HepG2 (cell line): ENCODE measurements around the gene NDUFA8. TPM values are rescaled to one million over a fixed set of nuclear protein-coding genes. Genes with fewer than 3 reads are reported as not detected.

ENCODE experiments used
- CENPBD1 ChIP-seq: sonication (generic); formaldehyde crosslinking; IDR thresholded peaks from 2 replicates; pipeline ENCODE4 v1.8.0; 2022; ENCODE audit warnings: missing genetic modification reagents, low read depth, mild to moderate bottlenecking, borderline replicate concordance
- E2F2 ChIP-seq: sonication (generic); formaldehyde crosslinking; IDR thresholded peaks from 2 replicates; pipeline ENCODE4 v1.4.0; 2020; ENCODE audit warnings: missing genetic modification reagents, borderline replicate concordance
- KLF15 ChIP-seq: sonication (generic); formaldehyde crosslinking; IDR thresholded peaks from 2 replicates; pipeline ENCODE4 v1.8.1; 2023; ENCODE audit warnings: borderline replicate concordance, mild to moderate bottlenecking, inconsistent platforms, missing genetic modification reagents, mixed read lengths
- MTERF4 ChIP-seq: sonication (generic); formaldehyde crosslinking; IDR thresholded peaks from 2 replicates; pipeline ENCODE4 v1.8.0; 2023; ENCODE audit warnings: mild to moderate bottlenecking, missing genetic modification reagents
- NPAS2 ChIP-seq: sonication (generic); formaldehyde crosslinking; IDR thresholded peaks from 2 replicates; pipeline ENCODE4 v1.8.0; 2022; ENCODE audit warnings: mild to moderate bottlenecking, missing genetic modification reagents, borderline replicate concordance
- NR3C1 ChIP-seq: sonication (generic); formaldehyde crosslinking; IDR thresholded peaks from 2 replicates; pipeline ENCODE4 v1.4.0; 2020; ENCODE audit warnings: missing genetic modification reagents
- SMC3 ChIP-seq: IDR thresholded peaks from 2 replicates; pipeline ENCODE4 v1.6.1; 2011; ENCODE audit warnings: low read length, improper control_type of control experiment
- SNAPC5 ChIP-seq: sonication (generic); formaldehyde crosslinking; IDR thresholded peaks from 2 replicates; pipeline ENCODE4 v1.8.1; 2023; ENCODE audit warnings: mild to moderate bottlenecking, missing genetic modification reagents, borderline replicate concordance
- SOX13 ChIP-seq, 3 experiments: fragments of 450-650 bp in 1 of 3; sonication (generic) in 1 of 3; formaldehyde crosslinking in 1 of 3; IDR thresholded peaks in 2 of 3; conservative IDR thresholded peaks in 1 of 3; 2 replicates each; pipeline versions ENCODE4 v1.5.0 to v1.6.1; 2016 to 2020; ENCODE audit warnings: antibody characterized with exemption in 1 of 3, mild to moderate bottlenecking in 1 of 3, missing compliant biosample characterization in 1 of 3, missing genetic modification reagents in 1 of 3, moderate library complexity in 1 of 3
- SPEN ChIP-seq: sonication (generic); formaldehyde crosslinking; IDR thresholded peaks from 2 replicates; pipeline ENCODE4 v1.5.1; 2020; ENCODE audit warnings: low read depth, mild to moderate bottlenecking, missing genetic modification reagents
- ZNF256 ChIP-seq: sonication (generic); formaldehyde crosslinking; conservative IDR thresholded peaks from 2 replicates; pipeline ENCODE4 v1.4.0; 2020; ENCODE audit warnings: missing genetic modification reagents
- ZNF513 ChIP-seq: sonication (generic); formaldehyde crosslinking; conservative IDR thresholded peaks from 2 replicates; pipeline ENCODE4 v1.5.0; 2020; ENCODE audit warnings: missing genetic modification reagents
- ZNF558 ChIP-seq: sonication (generic); formaldehyde crosslinking; IDR thresholded peaks from 2 replicates; pipeline ENCODE4 v1.9.0; 2022; ENCODE audit warnings: mild to moderate bottlenecking, missing genetic modification reagents, borderline replicate concordance
- ZNF562 ChIP-seq: sonication (generic); formaldehyde crosslinking; IDR thresholded peaks from 2 replicates; pipeline ENCODE4 v1.8.0; 2022; ENCODE audit warnings: missing genetic modification reagents, borderline replicate concordance
- ZNF569 ChIP-seq: sonication (generic); formaldehyde crosslinking; IDR thresholded peaks from 2 replicates; pipeline ENCODE4 v1.5.0; 2020; ENCODE audit warnings: mild to moderate bottlenecking, missing genetic modification reagents, moderate library complexity, borderline replicate concordance
- ZNF580 ChIP-seq: IDR thresholded peaks from 2 replicates; pipeline ENCODE4 v1.6.1; 2016; ENCODE audit warnings: low read depth, borderline replicate concordance
- ZNF629 ChIP-seq: sonication (generic); formaldehyde crosslinking; conservative IDR thresholded peaks from 2 replicates; pipeline ENCODE4 v1.5.0; 2020; ENCODE audit warnings: missing genetic modification reagents
- ZNF713 ChIP-seq: sonication (generic); formaldehyde crosslinking; IDR thresholded peaks from 2 replicates; pipeline ENCODE4 v1.4.0; 2020; ENCODE audit warnings: mild to moderate bottlenecking, missing genetic modification reagents
- ZNF75D ChIP-seq: sonication (generic); formaldehyde crosslinking; IDR thresholded peaks from 2 replicates; pipeline ENCODE4 v1.8.1; 2023; ENCODE audit warnings: missing genetic modification reagents, mild to moderate bottlenecking, borderline replicate concordance
- ZNF775 ChIP-seq: sonication (generic); formaldehyde crosslinking; IDR thresholded peaks from 2 replicates; pipeline ENCODE4 v1.4.0; 2020; ENCODE audit warnings: missing genetic modification reagents, mild to moderate bottlenecking, moderate library complexity, borderline replicate concordance
- ZNF816 ChIP-seq: sonication (generic); formaldehyde crosslinking; IDR thresholded peaks from 2 replicates; pipeline ENCODE4 v1.8.0; 2022; ENCODE audit warnings: missing genetic modification reagents, mild to moderate bottlenecking, borderline replicate concordance
- ZNF878 ChIP-seq: sonication (generic); formaldehyde crosslinking; IDR thresholded peaks from 2 replicates; pipeline ENCODE4 v1.8.1; 2023; ENCODE audit warnings: mild to moderate bottlenecking, missing genetic modification reagents, moderate library complexity
- ZSCAN31 ChIP-seq: sonication (generic); formaldehyde crosslinking; IDR thresholded peaks from 2 replicates; pipeline ENCODE4 v1.5.0; 2020; ENCODE audit warnings: low read depth, mild to moderate bottlenecking, missing genetic modification reagents
- polyA plus RNA-seq, 8 experiments: library from polyadenylated mRNA; depleted of rRNA in 3 of 8; stranded (reverse) in 7 of 8; unstranded in 1 of 8; fragments of >200 nt; fragmentation: Illumina TruSeq in 4 of 8; extraction: Trizol in 4 of 8; gene quantifications; 2 replicates each; pipeline versions ENCODE4 v1.2.1 to v1.2.3, GENCODE V29; 2011 to 2016; ENCODE audit warnings: low read depth in 4 of 8, missing spikeins in 1 of 8, mixed read lengths in 1 of 8; ENCODE audit not compliant: insufficient read depth in 1 of 8
- total RNA-seq, 5 experiments: library from RNA; depleted of rRNA; stranded (reverse); fragments of >200 nt; fragmentation: Illumina TruSeq; extraction: Trizol; gene quantifications; 2 replicates each; pipeline ENCODE4 v1.2.3, GENCODE V29; 2016; ENCODE audit warnings: low read depth in 1 of 5

The NDUFA8 gene
- total and polyA plus RNA-seq, 2 of the 13 experiments (the other 11 are each of a cell fraction or from before 2014, with no cell fraction given): 68.6 to 71.7 TPM

- TF ChIP-seq ZNF513 (CRISPR knock-in tag): no peak
- TF ChIP-seq ZNF816 (CRISPR knock-in tag): no peak
- TF ChIP-seq KLF15: no peak
- no peak for TF ChIP-seq ZSCAN31 (CRISPR knock-in tag)
- no peak for TF ChIP-seq ZNF562
- TF ChIP-seq ZNF558 (CRISPR knock-in tag): no peak
- no peak for TF ChIP-seq CENPBD1
- TF ChIP-seq ZNF629 (CRISPR knock-in tag): no peak
- no peak for TF ChIP-seq SNAPC5 (CRISPR knock-in tag)
- peak; percentile 76; the same call in 1 of the 2 replicates for TF ChIP-seq ZNF580 (CRISPR knock-in tag)
- TF ChIP-seq SPEN (CRISPR knock-in tag): peak; percentile 29; the same call in 1 of the 2 replicates
- no peak for TF ChIP-seq ZNF775 (CRISPR knock-in tag)
- no peak for TF ChIP-seq ZNF713 (CRISPR knock-in tag)
- no peak for TF ChIP-seq ZNF878 (CRISPR knock-in tag)
- peak; percentile 75; the same call in 1 of the 2 replicates for TF ChIP-seq MTERF4
- no peak for TF ChIP-seq NPAS2
- peak; percentile 32; the same call in 1 of the 2 replicates for TF ChIP-seq E2F2 (CRISPR knock-in tag)
- no peak for TF ChIP-seq ZNF75D (CRISPR knock-in tag)
- no peak for TF ChIP-seq ZNF569 (CRISPR knock-in tag)
- TF ChIP-seq NR3C1: no peak
- no peak for TF ChIP-seq SOX13 (IDR thresholded peaks at IDR 0.05)
- 0 out of 4 replicates have a peak, but pooled peaks of 1 of the 2 experiments have one; percentile 12 for TF ChIP-seq SOX13 (CRISPR knock-in tag; conservative IDR thresholded peaks at IDR 0.05 in 1 of 2, IDR thresholded peaks at IDR 0.05 in 1 of 2)
- TF ChIP-seq SMC3: no peak
- 0 out of 2 replicates have a peak, but pooled peaks have one; percentile 48 for TF ChIP-seq ZNF256 (CRISPR knock-in tag)
Measured at GRCh38 chr9:122159026-122159924, at the start of gene NDUFA8, which contains the start of gene MORN5 (continued).
